Natural killer cell (primary cell): Measurements from ENCODE around the gene ADCY5. TPM values are rescaled to one million over a fixed set of nuclear protein-coding genes. Genes with fewer than 3 reads are reported as not detected.

Experiments used
- ATAC-seq, 3 donors: fragments of 150-1000 bp in 2 of 3; fragments of 200-7000 bp in 1 of 3; cut with Tn5 transposase; 1 replicate in 1 of 3; 2 replicates in 2 of 3; pipeline ENCODE4 v1.10.0; 2021; ENCODE audit warnings: mild to moderate bottlenecking in 2 of 3, moderate library complexity in 2 of 3
- DNase-seq, 2 donors: peaks; one replicate each; pipeline versions ENCODE4 v3.0.0 to v3.0.0-alpha.2; 2013 to 2021; ENCODE audit warnings: mixed read lengths in 1 of 2
- H3K27ac ChIP-seq: one replicate; pipeline ENCODE4 v1.5.1; 2013; ENCODE audit warnings: mild to moderate bottlenecking, low read length
- H3K27me3 ChIP-seq: one replicate; pipeline ENCODE4 v1.6.1; 2013; ENCODE audit warnings: low read length; ENCODE audit not compliant: control insufficient read depth, insufficient read depth
- H3K36me3 ChIP-seq: one replicate; pipeline ENCODE4 v1.6.1; 2013; ENCODE audit warnings: low read length; ENCODE audit not compliant: control insufficient read depth, insufficient read depth
- H3K4me1 ChIP-seq: one replicate; pipeline ENCODE4 v1.6.1; 2013; ENCODE audit warnings: low read length; ENCODE audit not compliant: control insufficient read depth, insufficient read depth
- H3K4me3 ChIP-seq: one replicate; pipeline ENCODE4 v1.5.1; 2013; ENCODE audit warnings: low read length
- H3K9me3 ChIP-seq: one replicate; pipeline ENCODE4 v1.6.1; 2013; ENCODE audit warnings: low read length; ENCODE audit not compliant: control insufficient read depth, insufficient read depth
- H3K27ac Mint-ChIP-seq, 2 donors: one replicate each; pipeline ENCODE4 v1.8.0; 2022; ENCODE audit warnings: mild to moderate bottlenecking in 2 of 2, mixed read lengths in 2 of 2, moderate library complexity in 1 of 2
- H3K27me3 Mint-ChIP-seq, 2 donors: one replicate each; pipeline ENCODE4 v1.8.0; 2022; ENCODE audit warnings: low read depth in 2 of 2, mixed read lengths in 2 of 2
- H3K36me3 Mint-ChIP-seq: one replicate; pipeline ENCODE4 v1.8.0; 2022; ENCODE audit warnings: mixed read lengths
- H3K4me1 Mint-ChIP-seq, 2 donors: one replicate each; pipeline ENCODE4 v1.8.0; 2022; ENCODE audit warnings: mixed read lengths in 2 of 2
- H3K4me3 Mint-ChIP-seq: one replicate; pipeline ENCODE4 v1.8.0; 2022; ENCODE audit warnings: mild to moderate bottlenecking, moderate library complexity, mixed read lengths
- H3K9me3 Mint-ChIP-seq, 2 donors: one replicate each; pipeline ENCODE4 v1.8.0; 2022; ENCODE audit warnings: mixed read lengths in 2 of 2
- CTCF ChIP-seq: fragments of 200-600 bp; IDR thresholded peaks from one replicate; pipeline ENCODE4 v1.8.0; 2022; ENCODE audit warnings: antibody characterized with exemption
- WGBS: methylation state at CpG from one replicate; pipeline ENCODE4 v1.1.7; 2013; ENCODE audit warnings: missing lambda C conversion rate; ENCODE audit not compliant: insufficient coverage; 5-methylcytosine and 5-hydroxymethylcytosine counted together
- intact Hi-C: fragments of 100-400 bp; cut with micrococcal nuclease; formaldehyde crosslinking; loops from one replicate; pipeline ENCODE4 v1.14.2; 2022
- total RNA-seq, 4 donors: library from RNA; stranded (reverse); fragments of 120-200 nt in 1 of 4; gene quantifications; one replicate each; pipeline versions ENCODE4 v1.2.3 to v1.2.4, GENCODE V29; 2013 to 2022

The ADCY5 gene
- total RNA-seq, 3 donors from 2014 or later (not counting 1 experiment from before 2014, with no cell fraction given) = not detected

DNA sequence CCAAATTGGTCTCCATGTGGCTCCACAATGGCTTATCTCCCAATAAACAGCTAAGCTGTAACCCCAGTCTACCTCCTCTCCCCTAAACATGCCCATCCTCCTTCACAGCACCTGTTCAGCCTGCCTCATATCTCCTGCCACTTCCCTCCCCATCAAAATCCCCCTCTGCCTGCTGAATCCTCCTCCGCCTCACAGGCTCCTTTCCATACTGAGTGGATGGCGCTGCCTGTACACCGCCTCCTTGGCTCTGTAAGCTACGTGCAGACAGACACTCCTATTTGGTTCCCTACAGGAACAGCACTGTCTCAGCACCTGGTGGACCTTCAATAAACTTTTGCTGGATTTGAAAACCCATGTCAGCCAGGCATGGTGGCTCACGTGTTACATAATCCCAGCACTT, 53.7 kb downstream of the ADCY5 start:
- no peaks in the 10 kb centered on the region for H3K36me3 ChIP-seq
- no peaks in the 10 kb centered on the region for H3K9me3 Mint-ChIP-seq
- no peaks in the 10 kb centered on the region for H3K4me1 ChIP-seq
- H3K27ac Mint-ChIP-seq = no peak overlapping the region
- intact Hi-C loops = no loop called here
- no peaks in the 10 kb centered on the region for H3K36me3 Mint-ChIP-seq
- no peak for DNase-seq
- H3K27me3 Mint-ChIP-seq = peaks cover 0 to 13% of the 10 kb centered on the region in 2 donors
- H3K27ac ChIP-seq = no peak overlapping the region
- no peaks in the 10 kb centered on the region for H3K4me1 Mint-ChIP-seq
- no peak overlapping the region for H3K4me3 Mint-ChIP-seq
- no peaks in the 10 kb centered on the region for H3K9me3 ChIP-seq
- no peaks in the 10 kb centered on the region for H3K27me3 ChIP-seq
- no peak overlapping the region for H3K4me3 ChIP-seq
- ATAC-seq = no peak
- TF ChIP-seq CTCF = no peak
- 92% methylated on average over 5 of the region's 5 CpGs for WGBS

GRCh38 chr3:123394391-123395020, 54.4 kb downstream of the ADCY5 start:
- DNase-seq (no peak), ATAC-seq (no peak)
- Histone ChIP-seq H3K27ac (no peak overlapping the region), H3K36me3 (no peaks in the 10 kb centered on the region), H3K4me3 (no peak overlapping the region), H3K27me3 (no peaks in the 10 kb centered on the region), H3K9me3 (no peaks in the 10 kb centered on the region), H3K4me1 (no peaks in the 10 kb centered on the region)
- H3K4me1 Mint-ChIP-seq = no peaks in the 10 kb centered on the region
- H3K36me3 Mint-ChIP-seq = no peaks in the 10 kb centered on the region
- intact Hi-C loops = no loop called here
- no peak for TF ChIP-seq CTCF
- 90% methylated on average over 4 of the region's 5 CpGs for WGBS
- H3K27ac Mint-ChIP-seq = no peak overlapping the region
- H3K4me3 Mint-ChIP-seq = no peak overlapping the region
- no peaks in the 10 kb centered on the region for H3K9me3 Mint-ChIP-seq
- H3K27me3 Mint-ChIP-seq = peaks cover 0 to 13% of the 10 kb centered on the region in 2 donors

DNA sequence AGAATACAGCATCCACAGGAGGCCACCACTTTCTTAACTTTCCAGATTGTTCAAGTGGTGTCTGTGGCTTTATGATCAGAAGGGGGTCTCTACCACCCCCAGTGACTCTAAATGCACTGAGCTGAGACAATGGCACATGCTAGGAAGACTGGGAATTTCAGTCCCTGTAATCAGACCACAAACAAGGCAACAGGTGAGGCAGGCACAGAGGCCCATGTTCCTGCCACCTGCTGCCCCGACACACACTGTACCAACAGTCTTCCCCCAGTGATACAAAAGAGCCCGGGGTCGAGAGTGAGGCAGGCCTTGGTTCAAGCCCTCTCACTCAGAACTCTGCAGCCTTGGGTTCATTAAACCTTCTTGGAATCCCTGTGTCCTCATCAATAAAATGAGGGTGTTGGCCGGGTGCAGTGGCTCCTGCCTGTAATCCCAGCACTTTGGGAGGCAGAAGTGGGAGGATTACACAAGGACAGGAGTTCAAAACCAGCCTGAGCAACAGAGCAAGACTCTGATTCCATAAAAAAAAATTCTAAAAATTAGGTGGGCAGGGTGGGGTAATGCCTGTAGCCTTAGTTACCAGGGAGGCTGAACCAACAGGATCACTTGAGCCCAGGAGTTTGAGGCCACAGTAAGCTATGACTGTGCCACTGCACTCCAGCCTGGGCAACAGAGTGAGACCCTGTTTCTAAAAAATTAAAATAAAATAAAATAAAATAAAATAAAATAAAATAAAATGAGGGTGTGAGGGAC, 55.8 kb downstream of the ADCY5 start:
- no peaks in the 10 kb centered on the region for H3K9me3 ChIP-seq
- intact Hi-C loops = no loop called here
- no peaks in the 10 kb centered on the region for H3K9me3 Mint-ChIP-seq
- H3K36me3 Mint-ChIP-seq = no peaks in the 10 kb centered on the region
- H3K27me3 Mint-ChIP-seq = peaks cover 0 to 13% of the 10 kb centered on the region in 2 donors
- H3K36me3 ChIP-seq = no peaks in the 10 kb centered on the region
- no peak overlapping the region for H3K27ac Mint-ChIP-seq
- H3K4me3 Mint-ChIP-seq = no peak overlapping the region
- DNase-seq (no peak), ATAC-seq (no peak)
- no peak overlapping the region for H3K4me3 ChIP-seq
- WGBS = 85% methylated on average over 4 of the region's 4 CpGs
- no peaks in the 10 kb centered on the region for H3K4me1 ChIP-seq
- no peak overlapping the region for H3K27ac ChIP-seq
- H3K4me1 Mint-ChIP-seq = no peaks in the 10 kb centered on the region
- H3K27me3 ChIP-seq = no peaks in the 10 kb centered on the region
- no peak for TF ChIP-seq CTCF
